Caco-2 (cell line): ENCODE measurements around the gene KIAA0513. TPM values are rescaled to one million over a fixed set of nuclear protein-coding genes. Genes with fewer than 3 reads are reported as not detected.

Experiments
- BruUV-seq: library from RNA; stranded (reverse); fragments of 400-500 nt; replicated peaks from 2 replicates; lab custom pipeline; 2021; lab: Mats Ljungman, UMichigan
- CTCF ChIA-PET: fragments of 300-600 bp; sonication (Branson Sonifier 250); formaldehyde crosslinking; loops from one replicate; lab custom pipeline; 2022; ENCODE audit warnings: antibody characterized with exemption; lab: Charles Lee
- POLR2A ChIA-PET: fragments of 300-600 bp; sonication (Branson Sonifier 250); formaldehyde crosslinking; loops from one replicate; lab custom pipeline; 2022; ENCODE audit warnings: antibody characterized with exemption; lab: Charles Lee
- DNase-seq, 2 experiments: peaks; one replicate each; pipeline versions ENCODE4 v3.0.0 to v3.0.0-alpha.2; 2020 to 2022
- H3K27me3 ChIP-seq: replicated peaks from 2 replicates; pipeline ENCODE4 v1.6.0; 2011; ENCODE audit warnings: low read length; ENCODE audit not compliant: control insufficient read depth, insufficient read depth
- H3K36me3 ChIP-seq: 2 replicates; pipeline ENCODE4 v1.5.1; 2011; ENCODE audit warnings: low read length; ENCODE audit not compliant: control insufficient read depth, insufficient read depth
- H3K4me1 ChIP-seq: fragments of 250-450 bp; sonication (Bioruptor Pico); 2 replicates; pipeline ENCODE4 v1.5.1; 2020; ENCODE audit warnings: mild to moderate bottlenecking
- H3K4me3 ChIP-seq: 2 replicates; pipeline ENCODE4 v1.5.1; 2011; ENCODE audit warnings: low read depth, mild to moderate bottlenecking, control low read depth, low read length
- H3K9me3 ChIP-seq: fragments of 250-450 bp; sonication (Bioruptor Pico); 2 replicates; pipeline ENCODE4 v1.5.1; 2020; ENCODE audit warnings: mild to moderate bottlenecking, moderate library complexity
- H3K27ac Mint-ChIP-seq: one replicate; pipeline ENCODE4 v1.8.0; 2022; ENCODE audit warnings: mixed read lengths; ENCODE audit not compliant: unreplicated experiment
- H3K27me3 Mint-ChIP-seq: one replicate; pipeline ENCODE4 v1.8.0; 2022; ENCODE audit warnings: mixed read lengths; ENCODE audit not compliant: insufficient read depth, unreplicated experiment
- H3K36me3 Mint-ChIP-seq: one replicate; pipeline ENCODE4 v1.8.0; 2022; ENCODE audit warnings: mild to moderate bottlenecking, mixed read lengths; ENCODE audit not compliant: insufficient read depth, unreplicated experiment
- H3K4me1 Mint-ChIP-seq: one replicate; pipeline ENCODE4 v1.8.0; 2022; ENCODE audit warnings: low read depth, mixed read lengths; ENCODE audit not compliant: unreplicated experiment
- H3K4me3 Mint-ChIP-seq: one replicate; pipeline ENCODE4 v1.8.0; 2022; ENCODE audit warnings: mild to moderate bottlenecking, moderate library complexity, mixed read lengths; ENCODE audit not compliant: unreplicated experiment
- H3K9me3 Mint-ChIP-seq: one replicate; pipeline ENCODE4 v1.8.0; 2022; ENCODE audit warnings: mixed read lengths; ENCODE audit not compliant: unreplicated experiment
- CTCF ChIP-seq, 2 experiments: fragments of 200-600 bp in 1 of 2; IDR thresholded peaks; 1 replicate in 1 of 2; 2 replicates in 1 of 2; pipeline versions ENCODE4 v1.5.1 to v1.8.0; 2011 to 2022; ENCODE audit warnings: antibody characterized with exemption in 1 of 2, control low read depth in 1 of 2, inconsistent platforms in 1 of 2, low read depth in 1 of 2, low read length in 1 of 2, mild to moderate bottlenecking in 1 of 2, moderate library complexity in 1 of 2; ENCODE audit not compliant: insufficient read depth in 1 of 2, severe bottlenecking in 1 of 2, unreplicated experiment in 1 of 2
- intact Hi-C: fragments of 100-400 bp; cut with micrococcal nuclease; formaldehyde crosslinking; loops from one replicate; pipeline ENCODE4 v1.10.0; 2022; ENCODE audit not compliant: unreplicated experiment
- total RNA-seq: library from RNA; stranded (reverse); gene quantifications from 2 replicates; pipeline ENCODE4 v1.2.3, GENCODE V29; 2022

The KIAA0513 gene
- total RNA-seq, 1 experiment from 2014 or later: 7.9 TPM

- no peaks in the 10 kb centered on the region; the same call in 1 of the 2 replicates for H3K27me3 ChIP-seq
- peaks cover 9% of the 10 kb centered on the region for H3K4me1 Mint-ChIP-seq
- ChIA-PET POLR2A (no interaction called here), CTCF (interaction anchor here (0.7 kb wide), 1 partner anchor 208 kb away, joined by 8 read pairs; no protein-coding TSS in a partner anchor)
- no peaks in the 10 kb centered on the region for H3K9me3 ChIP-seq
- H3K27me3 Mint-ChIP-seq: no peaks in the 10 kb centered on the region
- H3K36me3 Mint-ChIP-seq: no peaks in the 10 kb centered on the region
- H3K4me3 Mint-ChIP-seq: no peak overlapping the region
- H3K9me3 Mint-ChIP-seq: no peaks in the 10 kb centered on the region
- DNase-seq: no peak
- no peak overlapping the region for H3K4me3 ChIP-seq
- TF ChIP-seq CTCF (IDR thresholded peaks at IDR 0.05; ENCODE audit: insufficient read depth in 1 of 2, low read depth in 1 of 2, low read length in 1 of 2, severe bottlenecking in 1 of 2, unreplicated experiment in 1 of 2): no peak
- BruUV-seq: no TSS peak
- no peaks in the 10 kb centered on the region for H3K4me1 ChIP-seq
- no peak overlapping the region for H3K27ac Mint-ChIP-seq
- no peaks in the 10 kb centered on the region for H3K36me3 ChIP-seq
- intact Hi-C loops: no loop called here
Observed at GRCh38 chr16:85045077-85045476, 17.5 kb downstream of the KIAA0513 start.

- no peak for DNase-seq
- no TSS peak for BruUV-seq
- Mint-ChIP-seq H3K27me3 (no peaks in the 10 kb centered on the region), H3K4me3 (no peak overlapping the region), H3K27ac (no peak overlapping the region), H3K36me3 (no peaks in the 10 kb centered on the region), H3K4me1 (peaks cover 9% of the 10 kb centered on the region), H3K9me3 (no peaks in the 10 kb centered on the region)
- TF ChIP-seq CTCF (IDR thresholded peaks at IDR 0.05; ENCODE audit: insufficient read depth in 1 of 2, low read depth in 1 of 2, low read length in 1 of 2, severe bottlenecking in 1 of 2, unreplicated experiment in 1 of 2): no peak
- Histone ChIP-seq H3K36me3 (no peaks in the 10 kb centered on the region), H3K4me1 (no peaks in the 10 kb centered on the region), H3K4me3 (no peak overlapping the region), H3K9me3 (no peaks in the 10 kb centered on the region), H3K27me3 (no peaks in the 10 kb centered on the region; the same call in 1 of the 2 replicates)
- ChIA-PET POLR2A (no interaction called here), CTCF (no interaction called here)
- intact Hi-C loops: no loop called here
Observed at GRCh38 chr16:85045641-85046471, 18.3 kb downstream of the KIAA0513 start.

GRCh38 chr16:85046472-85046916 is 18.9 kb downstream of the KIAA0513 start:
- H3K4me3 ChIP-seq: no peak overlapping the region
- 0 out of 2 replicates have a peak, but pooled peaks cover 4% of the 10 kb centered on the region for H3K4me1 ChIP-seq
- no peaks in the 10 kb centered on the region for H3K9me3 ChIP-seq
- Mint-ChIP-seq H3K9me3 (no peaks in the 10 kb centered on the region), H3K27me3 (no peaks in the 10 kb centered on the region), H3K36me3 (no peaks in the 10 kb centered on the region), H3K27ac (no peak overlapping the region), H3K4me3 (no peak overlapping the region), H3K4me1 (peaks cover 9% of the 10 kb centered on the region)
- intact Hi-C loops: no loop called here
- ChIA-PET CTCF (interaction anchor here (0.8 to 1.1 kb wide), 2 partner anchors 10 to 19 kb away, joined by 3 read pairs; partner anchors contain the start of gene KIAA0513), POLR2A (no interaction called here)
- no peak for TF ChIP-seq CTCF (IDR thresholded peaks at IDR 0.05; ENCODE audit: insufficient read depth in 1 of 2, low read depth in 1 of 2, low read length in 1 of 2, severe bottlenecking in 1 of 2, unreplicated experiment in 1 of 2)
- no peaks in the 10 kb centered on the region; the same call in 1 of the 2 replicates for H3K27me3 ChIP-seq
- no TSS peak for BruUV-seq
- no peak for DNase-seq
- H3K36me3 ChIP-seq: no peaks in the 10 kb centered on the region
